PC-3 (cell line): Measurements from ENCODE around the gene SSX2. TPM values are rescaled to one million over a fixed set of nuclear protein-coding genes. Genes with fewer than 3 reads are reported as not detected.
"Not testable (repeated sequence)": the region's sequence is repeated elsewhere in the genome, so short reads cannot be mapped to it uniquely, and the experiment has no call there.

Source experiments
- ATAC-seq: fragments of 200-7000 bp; cut with Tn5 transposase; 2 replicates; pipeline ENCODE4 v1.9.1; 2020; ENCODE audit warnings: mild to moderate bottlenecking, moderate library complexity
- BruUV-seq: library from RNA; stranded (reverse); fragments of 400-500 nt; replicated peaks from 2 replicates; lab custom pipeline; 2021; lab: Mats Ljungman, UMichigan
- CTCF ChIA-PET: fragments of 300-600 bp; sonication (Branson Sonifier 250); formaldehyde crosslinking; loops from one replicate; lab custom pipeline; 2022; ENCODE audit warnings: antibody characterized with exemption; lab: Charles Lee
- POLR2A ChIA-PET: fragments of 300-600 bp; sonication (Branson Sonifier 250); formaldehyde crosslinking; loops from one replicate; lab custom pipeline; 2022; ENCODE audit warnings: antibody characterized with exemption; ENCODE audit not compliant: unreplicated experiment; lab: Charles Lee
- DNase-seq: peaks from one replicate; pipeline ENCODE4 v3.0.0-alpha.2; 2015
- H2AFZ ChIP-seq: fragments of 300-600 bp; sonication (generic); 2 replicates; pipeline ENCODE4 v1.6.0; 2016; ENCODE audit warnings: antibody characterized with exemption, low read length
- H3F3A ChIP-seq: fragments of 300-600 bp; sonication (generic); one replicate; pipeline ENCODE4 v1.6.0; 2017; ENCODE audit warnings: antibody characterized with exemption, low read length, control low read depth, mild to moderate bottlenecking; ENCODE audit not compliant: unreplicated experiment
- H3K27ac ChIP-seq: fragments of 300-600 bp; sonication (generic); 2 replicates; pipeline ENCODE4 v1.5.1; 2016; ENCODE audit warnings: mild to moderate bottlenecking, low read length
- H3K27me3 ChIP-seq: fragments of 300-600 bp; sonication (generic); 2 replicates; pipeline ENCODE4 v1.6.1; 2016; ENCODE audit warnings: low read length, mixed read lengths
- H3K36me3 ChIP-seq: fragments of 300-600 bp; sonication (generic); 2 replicates; pipeline ENCODE4 v1.6.1; 2016; ENCODE audit warnings: low read depth, mixed run types, low read length, mixed read lengths
- H3K4me1 ChIP-seq: fragments of 300-600 bp; sonication (generic); 2 replicates; pipeline ENCODE4 v1.5.1; 2016; ENCODE audit warnings: low read length; ENCODE audit not compliant: insufficient read depth
- H3K4me2 ChIP-seq: fragments of 300-600 bp; sonication (generic); 2 replicates; pipeline ENCODE4 v1.6.0; 2016; ENCODE audit warnings: low read length
- H3K4me3 ChIP-seq: fragments of 300-600 bp; sonication (generic); 2 replicates; pipeline ENCODE4 v1.5.1; 2016; ENCODE audit warnings: mild to moderate bottlenecking, low read length, mixed read lengths
- H3K79me2 ChIP-seq: fragments of 300-600 bp; sonication (generic); 2 replicates; pipeline ENCODE4 v1.6.1; 2017; ENCODE audit warnings: low read length, mixed read lengths
- H3K9ac ChIP-seq: fragments of 300-600 bp; sonication (generic); 2 replicates; pipeline ENCODE4 v1.6.0; 2016; ENCODE audit warnings: mild to moderate bottlenecking, low read length
- H3K9me2 ChIP-seq: fragments of 300-600 bp; sonication (generic); replicated peaks from 2 replicates; pipeline ENCODE4 v1.6.1; 2016; ENCODE audit warnings: mixed run types, low read length, mixed read lengths
- H3K9me3 ChIP-seq: fragments of 300-600 bp; sonication (generic); 2 replicates; pipeline ENCODE4 v1.6.1; 2016; ENCODE audit warnings: low read length, mixed read lengths
- H4K20me1 ChIP-seq: fragments of 300-600 bp; sonication (generic); 2 replicates; pipeline ENCODE4 v1.6.1; 2016; ENCODE audit warnings: low read length, mixed read lengths
- intact Hi-C: fragments of 100-400 bp; cut with micrococcal nuclease; formaldehyde crosslinking; loops from 2 replicates; pipeline ENCODE4 v1.9.0; 2023
- total RNA-seq: library from RNA; depleted of rRNA; stranded (reverse); fragments of >200 nt; gene quantifications from 2 replicates; pipeline ENCODE4 v1.2.3, GENCODE V29; 2014; rRNA removed

SSX2 gene
- total RNA-seq, 1 experiment from 2014 or later: not detected

GRCh38 chrX:52650676-52651075 is 56.3 kb downstream of the SSX2 start:
- CTCF ChIA-PET, H3K27ac ChIP-seq, ATAC-seq, BruUV-seq, H3K36me3 ChIP-seq, DNase-seq, H3K9ac ChIP-seq, H4K20me1 ChIP-seq, H2AFZ ChIP-seq, H3K27me3 ChIP-seq, H3K79me2 ChIP-seq, H3F3A ChIP-seq, H3K4me2 ChIP-seq, H3K9me2 ChIP-seq, intact Hi-C loops, H3K4me3 ChIP-seq, POLR2A ChIA-PET, H3K9me3 ChIP-seq, H3K4me1 ChIP-seq: not testable (repeated sequence)

GRCh38 chrX:52648956-52649355 is 58.0 kb downstream of the SSX2 start:
- H2AFZ ChIP-seq, H3K27ac ChIP-seq, H3K4me1 ChIP-seq, H3K27me3 ChIP-seq, H3K9ac ChIP-seq, H4K20me1 ChIP-seq, H3K4me2 ChIP-seq, CTCF ChIA-PET, H3K9me3 ChIP-seq, POLR2A ChIA-PET, H3K4me3 ChIP-seq, ATAC-seq, intact Hi-C loops, H3K9me2 ChIP-seq, BruUV-seq, H3F3A ChIP-seq, H3K36me3 ChIP-seq, DNase-seq, H3K79me2 ChIP-seq: not testable (repeated sequence)

Other genes starting within 250 kb of the SSX2 start
- not detected in 2 replicates for gene XAGE1A, start 211.4 kb downstream of the SSX2 start, total RNA-seq
- gene XAGE1B, start 190.1 kb downstream of the SSX2 start, total RNA-seq: not detected in 2 replicates
- not detected in 2 replicates for gene SSX7, start 52.3 kb downstream of the SSX2 start, total RNA-seq
- not detected in 2 replicates for gene SSX2B, start 44.1 kb upstream of the SSX2 start, total RNA-seq
- gene SPANXN5, start 90.2 kb upstream of the SSX2 start, total RNA-seq: not detected in 2 replicates
- gene XAGE5, start 104.1 kb upstream of the SSX2 start, total RNA-seq: not detected in 2 replicates
- not detected in 2 replicates for gene XAGE3, start 160.9 kb upstream of the SSX2 start, total RNA-seq
- 35.1 and 45.5 TPM in 2 replicates for gene FAM156B, start 190.2 kb upstream of the SSX2 start, total RNA-seq